ENCODE measurements around the gene IL4R.

DNA sequence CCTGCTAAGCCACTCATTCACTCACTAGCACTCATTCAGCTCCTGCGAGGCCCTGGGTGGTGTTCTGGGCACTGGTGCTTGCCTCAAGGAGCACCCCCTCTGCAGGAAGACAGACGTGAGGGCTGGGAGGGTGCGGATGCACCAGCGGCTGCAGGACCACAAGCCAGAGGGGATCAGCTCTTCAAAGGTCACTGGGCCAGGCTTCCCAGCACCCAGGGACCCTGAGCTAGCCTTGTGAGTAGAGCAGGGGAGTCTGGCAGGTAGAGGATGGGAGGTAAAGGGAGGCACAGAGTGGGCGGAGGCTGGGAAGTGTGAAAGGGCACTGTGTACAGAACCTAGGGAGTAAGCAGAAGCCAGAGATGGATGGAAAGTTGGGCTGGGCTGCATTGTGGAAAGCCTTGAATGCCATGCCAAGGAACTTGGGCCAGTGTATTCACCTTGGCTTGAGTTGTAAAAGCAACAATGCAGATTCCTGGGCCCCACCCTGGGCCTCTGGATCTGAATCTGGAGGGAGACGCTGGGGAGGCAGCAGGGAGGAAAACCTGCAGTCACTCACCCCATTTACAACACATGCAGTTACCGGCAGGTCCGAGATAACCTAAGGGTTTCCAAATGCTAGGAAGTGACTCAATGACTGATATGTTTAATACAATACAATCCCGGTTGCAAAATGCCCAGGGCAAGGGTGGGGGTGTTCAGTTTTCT lies 1.7 kb downstream of the IL4R start:
- TF ChIP-seq, protein P1, sequence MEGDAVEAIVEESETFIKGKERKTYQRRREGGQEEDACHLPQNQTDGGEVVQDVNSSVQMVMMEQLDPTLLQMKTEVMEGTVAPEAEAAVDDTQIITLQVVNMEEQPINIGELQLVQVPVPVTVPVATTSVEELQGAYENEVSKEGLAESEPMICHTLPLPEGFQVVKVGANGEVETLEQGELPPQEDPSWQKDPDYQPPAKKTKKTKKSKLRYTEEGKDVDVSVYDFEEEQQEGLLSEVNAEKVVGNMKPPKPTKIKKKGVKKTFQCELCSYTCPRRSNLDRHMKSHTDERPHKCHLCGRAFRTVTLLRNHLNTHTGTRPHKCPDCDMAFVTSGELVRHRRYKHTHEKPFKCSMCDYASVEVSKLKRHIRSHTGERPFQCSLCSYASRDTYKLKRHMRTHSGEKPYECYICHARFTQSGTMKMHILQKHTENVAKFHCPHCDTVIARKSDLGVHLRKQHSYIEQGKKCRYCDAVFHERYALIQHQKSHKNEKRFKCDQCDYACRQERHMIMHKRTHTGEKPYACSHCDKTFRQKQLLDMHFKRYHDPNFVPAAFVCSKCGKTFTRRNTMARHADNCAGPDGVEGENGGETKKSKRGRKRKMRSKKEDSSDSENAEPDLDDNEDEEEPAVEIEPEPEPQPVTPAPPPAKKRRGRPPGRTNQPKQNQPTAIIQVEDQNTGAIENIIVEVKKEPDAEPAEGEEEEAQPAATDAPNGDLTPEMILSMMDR (IDR thresholded peaks at IDR 0.05 in 2 of 3, conservative IDR thresholded peaks at IDR 0.05 in 1 of 3; ENCODE audit: control insufficient read depth in 2 of 3, extremely low read depth in 1 of 3, insufficient read depth in 1 of 3, low read depth in 3 of 3, low read length in 3 of 3): peak; percentile 25 to 28 (median 27); a peak in 4 of 6 replicates
- TF ChIP-seq CBFB (IDR thresholded peaks at IDR 0.05; ENCODE audit: low read depth) (no peak), POLR2A (IDR thresholded peaks at IDR 0.05; ENCODE audit: low read depth, low read length) (0 out of 2 replicates have a peak, but pooled peaks have one; percentile 29), NRF1 (conservative IDR thresholded peaks at IDR 0.05; ENCODE audit: low read depth, low read length) (no peak), STAT3 (IDR thresholded peaks at IDR 0.05; ENCODE audit: low read depth, low read length) (no peak), POLR2AphosphoS5 (IDR thresholded peaks at IDR 0.05; ENCODE audit: low read length) (no peak), TAF1 (IDR thresholded peaks at IDR 0.05; ENCODE audit: borderline replicate concordance, low read depth, low read length) (no peak), MTA3 (IDR thresholded peaks at IDR 0.05; ENCODE audit: borderline replicate concordance, low read length) (no peak), POU2F2 (IDR thresholded peaks at IDR 0.05; ENCODE audit: borderline replicate concordance, low read depth, low read length) (no peak), JUND (IDR thresholded peaks at IDR 0.05; ENCODE audit: low read depth, low read length) (no peak), SP1 (IDR thresholded peaks at IDR 0.05; ENCODE audit: low read depth, low read length) (no peak), RAD21 (IDR thresholded peaks at IDR 0.05; ENCODE audit: insufficient read depth, low read depth, low read length) (no peak)
- TF ChIP-seq, protein P2, sequence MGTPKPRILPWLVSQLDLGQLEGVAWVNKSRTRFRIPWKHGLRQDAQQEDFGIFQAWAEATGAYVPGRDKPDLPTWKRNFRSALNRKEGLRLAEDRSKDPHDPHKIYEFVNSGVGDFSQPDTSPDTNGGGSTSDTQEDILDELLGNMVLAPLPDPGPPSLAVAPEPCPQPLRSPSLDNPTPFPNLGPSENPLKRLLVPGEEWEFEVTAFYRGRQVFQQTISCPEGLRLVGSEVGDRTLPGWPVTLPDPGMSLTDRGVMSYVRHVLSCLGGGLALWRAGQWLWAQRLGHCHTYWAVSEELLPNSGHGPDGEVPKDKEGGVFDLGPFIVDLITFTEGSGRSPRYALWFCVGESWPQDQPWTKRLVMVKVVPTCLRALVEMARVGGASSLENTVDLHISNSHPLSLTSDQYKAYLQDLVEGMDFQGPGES (IDR thresholded peaks at IDR 0.05): no peak
- TF ChIP-seq, protein P3, sequence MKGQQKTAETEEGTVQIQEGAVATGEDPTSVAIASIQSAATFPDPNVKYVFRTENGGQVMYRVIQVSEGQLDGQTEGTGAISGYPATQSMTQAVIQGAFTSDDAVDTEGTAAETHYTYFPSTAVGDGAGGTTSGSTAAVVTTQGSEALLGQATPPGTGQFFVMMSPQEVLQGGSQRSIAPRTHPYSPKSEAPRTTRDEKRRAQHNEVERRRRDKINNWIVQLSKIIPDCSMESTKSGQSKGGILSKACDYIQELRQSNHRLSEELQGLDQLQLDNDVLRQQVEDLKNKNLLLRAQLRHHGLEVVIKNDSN (IDR thresholded peaks at IDR 0.05; ENCODE audit: borderline replicate concordance, extremely low read length, insufficient read depth, low read depth, low read length): no peak
